Tongue (tissue), 2 donors: Measurements from ENCODE around the gene DAD1. TPM values are rescaled to one million over a fixed set of nuclear protein-coding genes. Genes with fewer than 3 reads are reported as not detected.
"Not testable (repeated sequence)": the region's sequence is repeated elsewhere in the genome, so short reads cannot be mapped to it uniquely, and the experiment has no call there.

Experiments used
- DNase-seq: peaks from one replicate; pipeline ENCODE4 v3.0.0-alpha.2; 2015
- total RNA-seq: library from RNA; depleted of rRNA; stranded (reverse); fragments of >200 nt; gene quantifications from one replicate; pipeline ENCODE4 v1.2.3, GENCODE V29; 2014

DAD1 gene
- total RNA-seq, 1 donor from 2014 or later, result 168 TPM

DNA sequence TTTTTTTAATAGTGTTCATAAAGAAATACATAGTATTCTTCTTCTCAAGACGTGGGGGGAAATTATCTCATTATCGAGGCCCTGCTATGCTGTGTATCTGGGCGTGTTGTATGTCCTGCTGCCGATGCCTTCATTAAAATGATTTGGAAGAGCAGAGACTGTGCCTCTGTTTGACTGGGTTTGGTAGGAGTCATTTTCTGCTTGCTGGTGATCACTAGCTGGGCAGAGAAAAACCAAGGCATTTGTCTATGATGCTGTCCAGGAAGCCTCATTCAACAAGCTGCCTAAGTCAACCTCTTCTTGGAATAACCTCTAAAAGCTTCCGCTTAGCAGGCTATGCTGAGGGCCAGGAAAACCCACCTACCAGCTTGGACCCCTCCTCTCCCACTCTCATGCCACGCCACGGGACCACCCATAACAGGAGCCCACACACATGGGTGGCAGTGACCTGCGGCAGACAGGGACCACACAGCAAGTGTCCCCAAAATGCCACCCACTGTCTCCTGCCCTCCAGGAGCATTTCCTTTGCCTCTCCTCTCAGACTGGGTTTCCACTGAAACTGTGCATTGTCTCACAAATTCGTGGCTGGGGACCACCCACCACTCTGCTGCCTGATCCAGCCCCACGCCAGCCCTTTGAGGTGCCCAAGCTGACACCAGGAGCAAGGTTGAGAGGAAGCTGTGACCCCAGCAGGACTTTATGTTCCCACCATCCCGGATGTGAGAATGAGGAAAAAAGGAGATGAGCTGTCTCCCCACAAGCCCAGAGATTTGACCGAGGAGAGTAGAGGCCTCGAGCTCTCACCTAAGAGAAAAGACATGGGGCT lies 36.8 kb downstream of the DAD1 start:
- DNase-seq, result no peak

DNA sequence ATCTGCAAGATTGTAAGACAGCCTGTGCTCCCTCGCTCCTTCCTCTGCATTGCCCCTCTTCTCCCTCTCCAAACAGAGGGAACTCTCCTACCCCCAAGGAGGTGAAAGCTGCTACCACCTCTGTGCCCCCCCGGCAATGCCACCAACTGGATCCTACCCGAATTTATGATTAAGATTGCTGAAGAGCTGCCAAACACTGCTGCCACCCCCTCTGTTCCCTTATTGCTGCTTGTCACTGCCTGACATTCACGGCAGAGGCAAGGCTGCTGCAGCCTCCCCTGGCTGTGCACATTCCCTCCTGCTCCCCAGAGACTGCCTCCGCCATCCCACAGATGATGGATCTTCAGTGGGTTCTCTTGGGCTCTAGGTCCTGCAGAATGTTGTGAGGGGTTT lies 37.4 kb downstream of the DAD1 start:
- DNase-seq, result no peak

DNA sequence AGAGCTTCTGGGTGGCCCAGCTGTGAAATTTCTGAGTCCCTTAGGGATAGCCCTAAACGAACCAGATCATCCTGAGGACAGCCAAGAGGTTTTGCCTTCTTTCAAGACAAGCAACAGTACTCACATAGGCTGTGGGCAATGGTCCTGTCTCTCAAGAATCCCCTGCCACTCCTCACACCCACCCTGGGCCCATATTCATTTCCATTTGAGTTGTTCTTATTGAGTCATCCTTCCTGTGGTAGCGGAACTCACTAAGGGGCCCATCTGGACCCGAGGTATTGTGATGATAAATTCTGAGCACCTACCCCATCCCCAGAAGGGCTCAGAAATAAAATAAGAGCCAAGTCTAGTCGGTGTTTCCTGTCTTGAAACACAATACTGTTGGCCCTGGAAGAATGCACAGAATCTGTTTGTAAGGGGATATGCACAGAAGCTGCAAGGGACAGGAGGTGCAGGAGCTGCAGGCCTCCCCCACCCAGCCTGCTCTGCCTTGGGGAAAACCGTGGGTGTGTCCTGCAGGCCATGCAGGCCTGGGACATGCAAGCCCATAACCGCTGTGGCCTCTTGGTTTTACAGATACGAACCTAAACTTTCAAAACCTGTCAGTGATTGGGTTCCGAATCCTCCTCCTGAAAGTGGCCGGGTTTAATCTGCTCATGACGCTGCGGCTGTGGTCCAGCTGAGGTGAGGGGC lies 38.9 kb downstream of the DAD1 start:
- peak; percentile 39 for DNase-seq

DNA sequence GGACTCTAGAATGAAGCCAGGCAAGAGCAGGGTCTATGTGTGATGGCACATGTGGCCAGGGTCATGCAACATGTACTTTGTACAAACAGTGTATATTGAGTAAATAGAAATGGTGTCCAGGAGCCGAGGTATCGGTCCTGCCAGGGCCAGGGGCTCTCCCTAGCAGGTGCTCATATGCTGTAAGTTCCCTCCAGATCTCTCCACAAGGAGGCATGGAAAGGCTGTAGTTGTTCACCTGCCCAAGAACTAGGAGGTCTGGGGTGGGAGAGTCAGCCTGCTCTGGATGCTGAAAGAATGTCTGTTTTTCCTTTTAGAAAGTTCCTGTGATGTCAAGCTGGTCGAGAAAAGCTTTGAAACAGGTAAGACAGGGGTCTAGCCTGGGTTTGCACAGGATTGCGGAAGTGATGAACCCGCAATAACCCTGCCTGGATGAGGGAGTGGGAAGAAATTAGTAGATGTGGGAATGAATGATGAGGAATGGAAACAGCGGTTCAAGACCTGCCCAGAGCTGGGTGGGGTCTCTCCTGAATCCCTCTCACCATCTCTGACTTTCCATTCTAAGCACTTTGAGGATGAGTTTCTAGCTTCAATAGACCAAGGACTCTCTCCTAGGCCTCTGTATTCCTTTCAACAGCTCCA lies 39.6 kb downstream of the DAD1 start:
- DNase-seq, result no peak

DNA sequence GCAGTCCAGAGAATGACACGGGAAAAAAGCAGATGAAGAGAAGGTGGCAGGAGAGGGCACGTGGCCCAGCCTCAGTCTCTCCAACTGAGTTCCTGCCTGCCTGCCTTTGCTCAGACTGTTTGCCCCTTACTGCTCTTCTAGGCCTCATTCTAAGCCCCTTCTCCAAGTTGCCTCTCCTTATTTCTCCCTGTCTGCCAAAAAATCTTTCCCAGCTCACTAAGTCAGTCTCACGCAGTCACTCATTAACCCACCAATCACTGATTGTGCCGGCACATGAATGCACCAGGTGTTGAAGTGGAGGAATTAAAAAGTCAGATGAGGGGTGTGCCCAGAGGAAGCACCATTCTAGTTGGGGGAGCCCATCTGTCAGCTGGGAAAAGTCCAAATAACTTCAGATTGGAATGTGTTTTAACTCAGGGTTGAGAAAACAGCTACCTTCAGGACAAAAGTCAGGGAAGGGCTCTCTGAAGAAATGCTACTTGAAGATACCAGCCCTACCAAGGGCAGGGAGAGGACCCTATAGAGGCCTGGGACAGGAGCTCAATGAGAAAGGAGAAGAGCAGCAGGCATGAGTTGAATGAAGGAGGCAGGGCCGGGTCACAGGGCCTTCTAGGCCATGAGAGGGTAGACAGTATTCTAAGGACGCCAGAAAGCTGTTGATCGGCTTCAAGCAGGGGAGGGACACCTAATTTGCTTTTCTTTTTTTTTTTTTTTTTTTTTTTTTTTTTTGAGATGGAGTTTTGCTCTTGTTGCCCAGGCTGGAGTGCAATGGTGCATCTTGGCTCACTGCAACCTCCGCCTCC lies 40.9 kb downstream of the DAD1 start:
- no peak for DNase-seq

DNA sequence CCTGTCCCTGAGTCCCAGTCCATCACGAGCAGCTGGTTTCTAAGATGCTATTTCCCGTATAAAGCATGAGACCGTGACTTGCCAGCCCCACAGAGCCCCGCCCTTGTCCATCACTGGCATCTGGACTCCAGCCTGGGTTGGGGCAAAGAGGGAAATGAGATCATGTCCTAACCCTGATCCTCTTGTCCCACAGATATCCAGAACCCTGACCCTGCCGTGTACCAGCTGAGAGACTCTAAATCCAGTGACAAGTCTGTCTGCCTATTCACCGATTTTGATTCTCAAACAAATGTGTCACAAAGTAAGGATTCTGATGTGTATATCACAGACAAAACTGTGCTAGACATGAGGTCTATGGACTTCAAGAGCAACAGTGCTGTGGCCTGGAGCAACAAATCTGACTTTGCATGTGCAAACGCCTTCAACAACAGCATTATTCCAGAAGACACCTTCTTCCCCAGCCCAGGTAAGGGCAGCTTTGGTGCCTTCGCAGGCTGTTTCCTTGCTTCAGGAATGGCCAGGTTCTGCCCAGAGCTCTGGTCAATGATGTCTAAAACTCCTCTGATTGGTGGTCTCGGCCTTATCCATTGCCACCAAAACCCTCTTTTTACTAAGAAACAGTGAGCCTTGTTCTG lies 41.6 kb downstream of the DAD1 start:
- DNase-seq, result peak; percentile 44

DNA sequence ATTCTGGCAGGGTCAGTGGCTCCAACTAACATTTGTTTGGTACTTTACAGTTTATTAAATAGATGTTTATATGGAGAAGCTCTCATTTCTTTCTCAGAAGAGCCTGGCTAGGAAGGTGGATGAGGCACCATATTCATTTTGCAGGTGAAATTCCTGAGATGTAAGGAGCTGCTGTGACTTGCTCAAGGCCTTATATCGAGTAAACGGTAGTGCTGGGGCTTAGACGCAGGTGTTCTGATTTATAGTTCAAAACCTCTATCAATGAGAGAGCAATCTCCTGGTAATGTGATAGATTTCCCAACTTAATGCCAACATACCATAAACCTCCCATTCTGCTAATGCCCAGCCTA lies 42.3 kb downstream of the DAD1 start:
- DNase-seq, result no peak

DNA sequence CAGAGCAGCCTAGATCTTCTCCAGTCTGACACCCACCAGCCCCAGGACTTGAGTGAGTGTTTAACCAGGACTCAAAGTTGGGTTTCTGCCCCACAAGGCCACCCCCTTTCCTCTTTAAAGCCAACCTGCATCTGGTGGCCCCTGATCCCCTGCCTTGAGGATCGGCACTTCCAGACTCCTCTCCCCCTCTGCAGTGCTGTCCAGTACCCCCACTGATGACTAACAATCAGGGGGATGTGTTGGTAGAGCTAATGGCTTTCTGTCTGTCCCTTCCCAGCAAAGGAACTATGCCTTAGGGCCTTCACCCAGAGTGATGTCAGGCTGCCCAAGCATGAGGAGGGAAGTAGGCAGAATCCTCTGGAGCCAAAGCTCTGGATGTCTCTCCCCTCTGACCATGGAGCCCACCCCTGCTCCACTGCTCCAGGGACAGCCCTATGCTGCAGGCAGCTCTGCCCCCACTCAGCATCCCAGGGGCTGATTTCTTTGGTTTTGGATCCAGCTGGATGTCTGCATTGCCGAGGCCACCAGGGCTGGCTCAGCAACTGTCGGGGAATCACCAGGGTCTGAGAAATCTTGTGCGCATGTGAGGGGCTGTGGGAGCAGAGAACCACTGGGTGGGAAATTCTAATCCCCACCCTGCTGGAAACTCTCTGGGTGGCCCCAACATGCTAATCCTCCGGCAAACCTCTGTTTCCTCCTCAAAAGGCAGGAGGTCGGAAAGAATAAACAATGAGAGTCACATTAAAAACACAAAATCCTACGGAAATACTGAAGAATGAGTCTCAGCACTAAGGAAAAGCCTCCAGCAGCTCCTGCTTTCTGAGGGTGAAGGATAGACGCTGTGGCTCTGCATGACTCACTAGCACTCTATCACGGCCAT lies 42.9 kb downstream of the DAD1 start:
- DNase-seq, result peak; percentile 44

DNA sequence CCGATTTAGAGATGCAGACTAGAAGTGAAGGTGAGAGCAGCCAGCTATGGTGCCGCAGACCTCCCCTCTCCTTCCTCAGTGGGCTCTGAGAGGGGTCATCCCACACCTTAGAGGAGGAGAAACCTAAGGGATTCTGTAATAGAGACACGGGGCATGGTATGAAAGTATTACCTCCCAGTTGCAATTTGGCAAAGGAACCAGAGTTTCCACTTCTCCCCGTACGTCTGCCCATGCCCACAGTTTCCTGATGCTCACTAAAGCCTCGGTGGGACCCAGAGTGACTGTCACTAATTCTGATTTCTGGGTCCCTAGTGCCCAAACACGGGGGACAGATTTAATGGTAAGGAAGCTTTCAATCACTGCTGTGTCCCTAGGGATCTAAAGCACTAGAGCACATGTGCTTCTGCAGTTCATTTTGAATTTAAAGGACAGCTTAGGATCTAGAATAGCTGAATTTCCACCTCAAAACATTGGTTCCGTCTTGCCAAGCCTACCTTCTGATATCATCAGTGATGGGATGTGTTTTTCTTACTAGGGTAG lies 44.1 kb downstream of the DAD1 start:
- DNase-seq, result no peak

DNA sequence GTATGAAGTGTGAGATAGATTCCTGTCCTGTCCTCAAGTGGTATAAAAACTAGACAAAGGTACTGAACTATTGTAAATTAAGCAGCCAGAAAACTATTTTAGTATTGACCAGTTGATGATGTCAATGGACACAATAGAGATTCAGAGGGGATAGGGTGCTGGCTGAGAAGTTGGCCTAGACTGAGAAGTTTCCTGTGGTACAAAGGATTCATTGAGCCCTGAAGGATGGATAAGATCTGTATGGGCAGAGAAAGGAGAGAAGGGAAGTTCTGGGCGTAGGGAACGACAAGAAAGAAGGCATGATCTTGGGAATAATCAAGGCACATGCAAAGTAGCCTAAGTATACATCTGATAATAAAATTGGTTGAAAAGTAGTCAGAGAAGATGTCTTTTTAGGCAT lies 44.6 kb downstream of the DAD1 start:
- no peak for DNase-seq

DNA sequence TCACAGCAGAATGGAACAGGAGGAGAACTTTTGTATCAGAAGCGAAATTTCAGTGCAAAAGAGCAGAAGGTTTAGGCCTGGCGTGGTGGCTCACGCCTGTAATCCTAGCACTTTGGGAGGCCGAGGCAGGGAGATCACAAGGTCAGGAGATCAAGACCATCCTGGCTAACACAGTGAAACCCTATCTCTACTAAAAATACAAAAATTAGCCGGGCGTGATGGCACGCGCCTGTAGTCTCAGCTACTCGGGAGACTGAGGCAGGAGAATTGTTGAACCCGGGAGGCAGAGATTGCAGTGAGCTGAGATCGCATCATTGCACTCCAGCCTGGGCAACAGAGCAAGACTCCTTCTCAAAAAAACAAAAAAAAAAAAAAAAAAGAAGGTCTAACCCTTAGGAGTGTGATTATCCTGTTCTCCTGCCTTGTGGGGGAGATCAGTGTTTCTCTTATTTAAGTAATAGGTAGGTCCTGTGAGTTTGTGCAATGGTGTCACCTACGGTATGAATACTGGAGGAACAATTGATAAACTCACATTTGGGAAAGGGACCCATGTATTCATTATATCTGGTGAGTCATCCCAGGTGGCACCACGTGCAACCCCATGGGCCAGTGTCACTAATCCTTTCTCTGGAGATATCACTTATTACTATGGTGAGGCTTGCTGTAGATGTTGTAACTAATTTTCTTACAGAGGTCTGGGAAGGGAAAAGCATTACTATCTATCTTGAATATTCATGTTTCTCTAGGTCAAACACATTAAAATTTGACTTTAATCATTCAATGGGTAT lies 45.3 kb downstream of the DAD1 start:
- not testable (repeated sequence) for DNase-seq

DNA sequence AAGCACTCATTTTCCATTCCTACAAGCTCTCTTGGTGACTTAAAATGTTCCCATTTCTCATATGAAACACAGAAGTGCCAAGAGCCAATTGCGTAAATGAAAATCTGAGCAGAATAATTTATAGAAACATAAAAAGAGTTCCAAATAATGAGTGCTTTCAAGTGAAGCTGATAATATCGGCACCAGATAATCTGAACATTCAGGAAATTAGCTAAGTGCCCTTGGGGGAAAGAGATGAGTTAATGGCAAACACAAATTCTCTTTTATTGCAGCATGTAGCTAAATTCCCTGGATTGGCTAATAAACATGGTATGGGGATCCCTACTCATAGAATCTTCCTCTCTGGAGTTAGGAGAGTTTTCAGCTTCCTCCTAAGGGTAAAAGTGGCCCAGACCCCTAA lies 46.7 kb downstream of the DAD1 start:
- no peak for DNase-seq

DNA sequence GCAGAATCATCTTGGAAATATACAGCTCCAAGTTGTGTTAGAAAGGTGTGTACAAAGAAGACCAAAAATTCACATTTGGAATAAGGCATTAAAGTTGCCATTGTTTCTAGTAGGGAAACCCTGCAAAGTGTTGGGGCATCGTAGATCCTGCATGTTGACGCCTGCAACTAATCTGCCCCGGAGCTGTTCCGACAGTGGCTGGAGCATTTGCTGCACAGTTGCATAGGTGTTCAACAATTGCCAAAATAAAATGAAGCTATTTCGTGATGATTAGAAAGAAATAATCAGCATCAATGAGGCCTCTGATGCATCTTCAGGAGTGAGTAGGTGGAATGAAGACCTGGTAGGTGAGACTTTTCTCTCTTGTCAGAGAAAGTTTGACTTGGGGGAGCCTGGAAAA lies 47.3 kb downstream of the DAD1 start:
- no peak for DNase-seq

DNA sequence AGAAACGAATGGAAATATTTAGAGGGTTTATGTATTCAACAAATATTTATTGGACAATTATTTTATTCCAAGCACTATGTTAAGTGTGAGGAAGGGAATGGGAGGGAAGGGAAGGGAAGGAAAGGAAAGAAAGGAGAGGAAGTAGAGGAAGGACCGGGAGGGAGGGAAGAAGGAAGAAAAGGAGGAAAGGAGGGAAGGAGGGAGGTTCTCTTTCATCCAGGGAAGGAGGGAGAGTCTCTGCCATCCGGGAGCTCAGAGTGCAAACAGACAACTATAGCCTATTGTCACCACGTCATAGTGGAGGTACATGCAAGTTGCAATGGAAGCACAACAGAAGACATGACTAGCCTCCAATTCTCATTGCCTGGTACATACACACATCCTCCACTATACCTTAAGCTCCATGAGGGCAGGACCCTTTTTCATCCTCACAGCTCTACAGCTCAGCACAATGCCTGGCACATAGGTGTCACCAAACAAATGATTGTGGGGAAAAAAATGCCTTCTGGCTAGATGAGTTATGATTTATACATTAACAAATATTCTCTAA lies 48.1 kb downstream of the DAD1 start:
- DNase-seq, result no peak

DNA sequence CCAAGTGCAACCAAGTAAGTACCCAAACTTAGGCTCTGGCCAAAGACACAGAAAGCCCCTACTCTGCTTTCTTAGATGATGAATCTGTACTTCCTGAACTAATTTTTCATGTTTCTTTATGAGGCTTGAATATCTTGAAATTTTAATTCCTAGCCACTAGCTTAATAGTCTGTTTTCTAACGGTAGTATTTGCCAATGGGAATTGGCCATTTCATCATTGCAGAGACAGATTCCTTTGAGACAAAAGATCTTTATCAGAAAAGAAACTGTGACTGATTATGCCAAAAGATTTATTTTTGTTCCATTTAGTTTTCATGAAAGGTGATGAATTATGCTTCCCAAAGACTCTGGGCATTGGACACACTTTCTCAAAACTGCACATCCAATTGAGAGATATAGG lies 48.7 kb downstream of the DAD1 start:
- no peak for DNase-seq

DNA sequence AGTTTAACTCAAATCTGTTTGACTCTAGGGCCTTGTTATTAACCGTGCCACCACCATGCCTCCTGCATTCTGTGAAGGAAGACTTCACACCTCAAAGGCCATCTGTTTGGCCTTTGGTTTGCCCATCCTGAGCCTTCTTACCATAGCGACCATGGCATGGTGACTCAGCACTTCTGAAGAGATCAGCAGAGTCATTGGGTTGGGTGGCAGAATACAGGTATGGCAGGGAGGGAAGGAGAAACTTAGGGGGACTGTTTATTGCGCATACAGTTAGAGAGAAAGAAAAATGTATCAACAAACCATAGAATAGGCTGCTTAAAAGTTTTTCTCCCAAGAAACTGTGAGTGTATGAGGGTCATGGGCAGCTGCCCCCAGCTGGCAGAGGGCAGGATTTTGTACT lies 49.2 kb downstream of the DAD1 start:
- no peak for DNase-seq

DNA sequence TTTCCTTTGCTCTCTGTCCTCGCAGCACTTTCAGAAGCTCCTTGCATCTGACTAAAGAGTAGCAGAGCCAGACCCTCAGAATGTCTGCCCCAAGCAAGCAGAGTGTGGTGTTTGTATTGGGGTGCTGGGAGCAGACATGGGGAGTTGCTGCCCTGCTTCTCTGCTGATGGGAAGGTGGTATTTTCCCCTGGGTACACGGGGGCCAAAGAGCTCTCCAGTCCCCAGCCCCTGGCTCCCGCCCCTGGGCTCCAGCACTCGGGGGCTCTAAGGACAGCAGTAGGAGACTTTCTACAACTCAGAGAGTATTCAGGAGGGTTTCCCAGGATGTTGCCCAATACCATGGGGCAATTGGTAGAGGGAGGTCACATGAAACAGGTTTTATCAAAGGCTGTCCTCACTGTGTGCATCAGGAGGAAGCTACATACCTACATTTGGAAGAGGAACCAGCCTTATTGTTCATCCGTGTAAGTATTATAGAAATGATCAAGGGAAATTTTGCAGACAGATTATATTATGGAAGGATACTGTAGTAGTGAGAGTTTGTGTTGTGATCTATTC lies 50.3 kb downstream of the DAD1 start:
- DNase-seq, result no peak

DNA sequence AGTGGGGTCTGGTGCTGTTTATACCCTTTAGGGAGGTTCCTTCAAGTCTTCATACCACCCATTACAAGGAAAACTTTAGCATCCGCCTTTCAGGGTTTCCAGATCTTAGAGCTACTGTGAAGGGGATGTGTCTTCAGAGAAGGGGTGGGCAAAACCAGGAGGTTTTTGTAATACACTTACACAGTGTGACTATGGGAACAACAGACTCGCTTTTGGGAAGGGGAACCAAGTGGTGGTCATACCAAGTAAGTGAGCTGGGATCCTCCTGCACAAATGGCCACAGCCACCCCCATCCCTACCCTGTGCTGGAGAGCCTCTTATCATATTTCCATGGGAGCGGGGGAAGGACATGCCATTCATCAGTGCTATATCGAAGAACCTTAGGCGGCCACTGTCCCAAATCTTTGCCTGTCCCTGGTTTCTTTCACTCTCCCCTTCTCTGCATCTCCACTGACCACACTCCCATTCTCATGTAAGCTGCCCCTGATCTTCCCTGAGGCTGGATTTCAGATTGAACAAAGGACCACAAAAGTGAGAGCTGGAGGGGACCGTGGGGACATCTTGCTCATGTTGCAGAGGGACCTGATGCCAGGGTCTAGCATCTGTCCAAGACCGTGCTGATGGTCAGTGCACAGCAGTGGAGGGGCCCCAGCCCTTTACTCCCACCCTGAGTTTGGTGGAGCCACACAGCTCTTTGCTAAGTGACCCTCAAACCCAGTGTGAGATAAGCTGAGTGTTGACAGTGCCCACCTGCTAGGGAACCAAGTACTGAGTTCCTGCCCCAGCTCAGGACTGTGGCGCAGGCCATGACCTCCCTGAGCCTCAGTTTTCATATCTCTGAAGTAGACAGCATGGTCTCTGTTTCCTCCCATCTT lies 51.4 kb downstream of the DAD1 start:
- no peak for DNase-seq
